Thoracic aorta (tissue), 2 donors: ENCODE results near the gene ABCA1. TPM values are rescaled to one million over a fixed set of nuclear protein-coding genes. Genes with fewer than 3 reads are reported as not detected.
"Not testable (repeated sequence)": the region's sequence is repeated elsewhere in the genome, so short reads cannot be mapped to it uniquely, and the experiment has no call there.

Source experiments
- ATAC-seq: fragments of 150-250 bp; one replicate; pipeline ENCODE4 v1.8.0; 2017; ENCODE audit warnings: low read depth; ENCODE audit not compliant: insufficient number of reproducible peaks, low FRiP score
- DNase-seq: peaks from one replicate; pipeline ENCODE4 v3.0.0-alpha.2; 2020; ENCODE audit warnings: low spot score
- H3K27ac ChIP-seq, 2 donors: fragments of 200-600 bp; sonication (generic); 1 replicate in 1 of 2; 2 replicates in 1 of 2; pipeline ENCODE4 v1.5.1; 2016; ENCODE audit warnings: mild to moderate bottlenecking in 2 of 2, moderate library complexity in 2 of 2
- H3K27me3 ChIP-seq: fragments of 200-600 bp; sonication (generic); replicated peaks from 2 replicates; pipeline ENCODE4 v1.6.0; 2016; ENCODE audit warnings: mild to moderate bottlenecking; ENCODE audit not compliant: insufficient read depth
- H3K36me3 ChIP-seq: fragments of 200-600 bp; sonication (generic); one replicate; pipeline ENCODE4 v1.5.1; 2016
- H3K4me1 ChIP-seq, 2 donors: fragments of 200-600 bp; sonication (generic); 1 replicate in 1 of 2; 2 replicates in 1 of 2; pipeline versions ENCODE4 v1.5.1 to v1.6.0; 2016; ENCODE audit warnings: low read depth in 2 of 2, mild to moderate bottlenecking in 1 of 2; ENCODE audit not compliant: control insufficient read depth in 1 of 2
- H3K4me3 ChIP-seq: fragments of 200-600 bp; sonication (generic); 2 replicates; pipeline ENCODE4 v1.5.1; 2016; ENCODE audit warnings: mild to moderate bottlenecking
- H3K9me3 ChIP-seq: fragments of 200-600 bp; sonication (generic); 2 replicates; pipeline ENCODE4 v1.5.1; 2016
- total RNA-seq, 2 donors: library from RNA; depleted of rRNA; stranded (reverse); fragments of >200 nt; gene quantifications; one replicate each; pipeline versions ENCODE4 v1.1.0 to v1.2.3, GENCODE V29; 2016
- TF ChIP-seq, protein P1 (sequence below): fragments of 200-600 bp; sonication (generic); IDR thresholded peaks from one replicate; pipeline ENCODE4 v1.5.1; 2019; ENCODE audit warnings: antibody characterized with exemption

Gene ABCA1
- total RNA-seq, 2 donors from 2014 or later: 48.1 to 79.7 TPM

DNA sequence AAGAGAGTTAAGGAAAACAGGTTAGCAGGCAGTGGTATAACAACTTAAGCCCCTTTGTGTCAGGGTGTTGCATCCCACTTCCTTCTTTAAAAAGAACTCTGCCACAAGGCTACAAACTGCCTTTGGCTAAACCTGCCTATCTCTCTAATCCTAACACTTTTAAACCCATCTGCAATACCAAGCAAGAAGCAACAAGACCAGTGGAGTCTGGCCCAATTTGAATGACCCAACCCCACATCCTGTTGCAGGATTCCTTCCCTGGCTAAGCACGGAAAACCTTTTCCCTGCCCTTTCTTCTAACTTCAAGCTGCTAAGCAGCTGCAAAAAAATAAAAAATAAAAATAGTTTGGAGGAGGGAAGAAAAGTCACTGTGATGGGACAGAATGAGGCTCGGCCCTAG, 27.1 kb downstream of the ABCA1 start:
- H3K27ac ChIP-seq: no peak overlapping the region
- TF ChIP-seq, protein P1, sequence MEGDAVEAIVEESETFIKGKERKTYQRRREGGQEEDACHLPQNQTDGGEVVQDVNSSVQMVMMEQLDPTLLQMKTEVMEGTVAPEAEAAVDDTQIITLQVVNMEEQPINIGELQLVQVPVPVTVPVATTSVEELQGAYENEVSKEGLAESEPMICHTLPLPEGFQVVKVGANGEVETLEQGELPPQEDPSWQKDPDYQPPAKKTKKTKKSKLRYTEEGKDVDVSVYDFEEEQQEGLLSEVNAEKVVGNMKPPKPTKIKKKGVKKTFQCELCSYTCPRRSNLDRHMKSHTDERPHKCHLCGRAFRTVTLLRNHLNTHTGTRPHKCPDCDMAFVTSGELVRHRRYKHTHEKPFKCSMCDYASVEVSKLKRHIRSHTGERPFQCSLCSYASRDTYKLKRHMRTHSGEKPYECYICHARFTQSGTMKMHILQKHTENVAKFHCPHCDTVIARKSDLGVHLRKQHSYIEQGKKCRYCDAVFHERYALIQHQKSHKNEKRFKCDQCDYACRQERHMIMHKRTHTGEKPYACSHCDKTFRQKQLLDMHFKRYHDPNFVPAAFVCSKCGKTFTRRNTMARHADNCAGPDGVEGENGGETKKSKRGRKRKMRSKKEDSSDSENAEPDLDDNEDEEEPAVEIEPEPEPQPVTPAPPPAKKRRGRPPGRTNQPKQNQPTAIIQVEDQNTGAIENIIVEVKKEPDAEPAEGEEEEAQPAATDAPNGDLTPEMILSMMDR: no peak
- no peaks in the 10 kb centered on the region for H3K27me3 ChIP-seq
- H3K4me1 ChIP-seq: peaks cover 3 to 8% of the 10 kb centered on the region in 2 donors
- ATAC-seq (no peak), DNase-seq (no peak)
- H3K36me3 ChIP-seq: peaks cover 5% of the 10 kb centered on the region
- no peak overlapping the region for H3K4me3 ChIP-seq
- no peaks in the 10 kb centered on the region for H3K9me3 ChIP-seq

DNA sequence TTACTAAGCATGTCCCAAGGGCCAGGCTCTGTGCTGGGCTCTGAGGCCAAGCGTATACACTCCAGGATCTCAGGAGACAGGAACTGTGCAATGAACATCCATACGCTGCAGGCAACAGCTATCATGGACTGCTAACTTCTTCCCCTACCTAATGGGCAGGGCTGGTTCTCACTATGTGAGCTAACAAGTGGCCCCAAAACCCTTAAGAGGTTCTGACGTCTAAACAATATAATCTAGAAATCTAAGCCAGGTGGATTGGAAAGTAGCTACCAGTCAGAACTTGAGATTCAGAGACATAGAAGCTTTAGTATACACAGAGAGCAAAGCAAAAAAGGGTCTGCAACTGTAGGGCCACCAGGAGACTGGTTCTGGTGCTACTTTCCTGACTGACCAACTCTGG, 27.6 kb downstream of the ABCA1 start:
- Histone ChIP-seq H3K27me3 (no peaks in the 10 kb centered on the region), H3K27ac (no peak overlapping the region), H3K4me1 (peaks cover 0 to 2% of the 10 kb centered on the region in 2 donors), H3K36me3 (peaks cover 5% of the 10 kb centered on the region), H3K4me3 (no peak overlapping the region), H3K9me3 (no peaks in the 10 kb centered on the region)
- TF ChIP-seq, protein P1: no peak
- no peak for ATAC-seq
- DNase-seq: no peak

DNA sequence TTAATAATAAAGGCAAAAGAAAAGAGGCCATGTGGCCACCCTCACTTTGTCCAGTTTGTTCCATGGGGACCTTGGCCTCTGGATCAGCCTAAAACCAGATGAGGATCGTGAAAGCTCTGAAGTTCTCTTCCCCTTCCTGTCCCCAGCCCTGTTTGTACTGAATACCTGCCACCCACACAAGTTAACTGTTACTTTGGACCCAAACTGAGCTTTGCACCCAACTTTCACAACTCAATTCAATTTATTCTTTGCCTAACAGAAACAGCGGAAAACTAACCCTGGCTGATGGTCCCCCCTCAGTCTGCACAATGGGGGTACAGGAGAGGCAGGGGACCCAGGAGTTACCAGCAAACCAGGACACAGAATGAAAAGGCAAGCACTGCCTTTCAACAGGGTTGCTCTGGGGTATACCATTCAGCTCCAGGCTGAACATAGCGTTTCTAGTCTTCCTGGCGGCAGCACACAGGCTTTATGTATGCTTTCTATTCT, 28.2 kb downstream of the ABCA1 start:
- H3K4me1 ChIP-seq: no peaks in the 10 kb centered on the region
- peaks cover 5% of the 10 kb centered on the region for H3K36me3 ChIP-seq
- ATAC-seq: no peak
- TF ChIP-seq, protein P1: no peak
- H3K27me3 ChIP-seq: no peaks in the 10 kb centered on the region
- no peak for DNase-seq
- H3K4me3 ChIP-seq: no peak overlapping the region
- no peak overlapping the region for H3K27ac ChIP-seq
- H3K9me3 ChIP-seq: no peaks in the 10 kb centered on the region

GRCh38 chr9:104898376-104898775, 29.6 kb downstream of the ABCA1 start:
- H3K36me3 ChIP-seq, H3K9me3 ChIP-seq, ATAC-seq, H3K4me1 ChIP-seq, H3K27me3 ChIP-seq, H3K27ac ChIP-seq, H3K4me3 ChIP-seq, DNase-seq: not testable (repeated sequence)

GRCh38 chr9:104896131-104896530, 31.8 kb downstream of the ABCA1 start:
- H3K9me3 ChIP-seq: no peaks in the 10 kb centered on the region
- no peak overlapping the region for H3K4me3 ChIP-seq
- H3K4me1 ChIP-seq: no peaks in the 10 kb centered on the region
- no peaks in the 10 kb centered on the region for H3K36me3 ChIP-seq
- ATAC-seq (no peak), DNase-seq (no peak)
- no peaks in the 10 kb centered on the region for H3K27me3 ChIP-seq
- TF ChIP-seq, protein P1: no peak
- H3K27ac ChIP-seq: no peak overlapping the region

DNA sequence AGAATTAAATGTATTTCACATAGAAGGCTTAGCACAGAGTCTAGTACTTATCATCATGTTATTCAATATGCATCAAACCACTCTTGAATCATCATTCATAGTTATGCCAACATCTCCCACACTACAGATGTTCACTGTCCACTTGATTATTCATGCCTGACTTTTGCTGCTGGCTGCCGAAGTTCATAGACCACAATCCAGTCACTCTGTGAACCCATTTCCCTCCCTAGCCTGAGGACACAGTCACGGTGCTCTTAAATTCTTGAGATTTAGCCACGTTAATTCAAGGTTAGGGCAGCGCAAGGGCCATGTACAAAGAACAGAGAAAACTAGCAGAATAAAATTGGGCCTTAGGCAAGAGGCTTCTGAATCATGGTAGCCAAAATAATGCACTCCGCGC, 32.4 kb downstream of the ABCA1 start:
- no peaks in the 10 kb centered on the region for H3K36me3 ChIP-seq
- DNase-seq (no peak), ATAC-seq (no peak)
- TF ChIP-seq, protein P1: no peak
- no peaks in the 10 kb centered on the region for H3K27me3 ChIP-seq
- H3K9me3 ChIP-seq: no peaks in the 10 kb centered on the region
- no peak overlapping the region for H3K27ac ChIP-seq
- no peaks in the 10 kb centered on the region for H3K4me1 ChIP-seq
- H3K4me3 ChIP-seq: no peak overlapping the region
